Measurements from ENCODE around the gene BATF3. TPM values are rescaled to one million over a fixed set of nuclear protein-coding genes. Genes with fewer than 3 reads are reported as not detected.

BATF3 gene
- total RNA-seq, 4 donors from 2014 or later, result 0.25 TPM; not detected in 3

DNA sequence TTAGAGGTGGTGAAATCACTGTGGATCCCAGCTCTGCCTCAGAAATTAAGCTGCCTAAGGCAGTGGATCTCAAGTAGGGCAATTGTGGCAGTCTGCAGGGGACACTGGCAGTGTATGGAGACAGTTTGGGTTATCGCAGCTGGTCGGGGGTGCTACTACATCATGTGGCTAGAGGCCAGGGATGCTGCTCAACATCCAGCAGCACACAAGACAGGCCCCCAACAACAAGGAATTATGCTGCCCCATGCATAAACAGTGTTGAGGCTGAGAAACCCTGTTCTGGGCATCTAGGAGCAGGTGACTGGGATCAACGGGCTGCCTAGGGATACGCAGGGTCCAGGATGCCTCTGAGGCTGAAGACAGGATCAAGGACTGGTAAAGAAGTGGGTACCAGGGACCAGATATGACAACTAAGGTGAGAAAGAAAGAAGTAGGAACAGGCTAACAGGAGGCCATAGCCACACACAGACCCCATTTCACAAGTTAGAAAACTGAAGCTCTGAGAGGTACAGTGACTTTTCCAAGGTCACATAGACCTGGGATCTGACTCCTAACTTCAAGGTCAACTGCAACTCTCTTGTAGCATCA is 8.7 kb downstream of the BATF3 start:
- Histone ChIP-seq H3K27me3 (peaks cover 3% of the 10 kb centered on the region), H3K4me3 (no peak overlapping the region), H3K4me1 (no peaks in the 10 kb centered on the region), H3K36me3 (no peaks in the 10 kb centered on the region), H3K27ac (no peak overlapping the region), H3K9me3 (no peaks in the 10 kb centered on the region)
- no peak for TF ChIP-seq POLR2A (IDR thresholded peaks at IDR 0.05)
- TF ChIP-seq, protein P1, sequence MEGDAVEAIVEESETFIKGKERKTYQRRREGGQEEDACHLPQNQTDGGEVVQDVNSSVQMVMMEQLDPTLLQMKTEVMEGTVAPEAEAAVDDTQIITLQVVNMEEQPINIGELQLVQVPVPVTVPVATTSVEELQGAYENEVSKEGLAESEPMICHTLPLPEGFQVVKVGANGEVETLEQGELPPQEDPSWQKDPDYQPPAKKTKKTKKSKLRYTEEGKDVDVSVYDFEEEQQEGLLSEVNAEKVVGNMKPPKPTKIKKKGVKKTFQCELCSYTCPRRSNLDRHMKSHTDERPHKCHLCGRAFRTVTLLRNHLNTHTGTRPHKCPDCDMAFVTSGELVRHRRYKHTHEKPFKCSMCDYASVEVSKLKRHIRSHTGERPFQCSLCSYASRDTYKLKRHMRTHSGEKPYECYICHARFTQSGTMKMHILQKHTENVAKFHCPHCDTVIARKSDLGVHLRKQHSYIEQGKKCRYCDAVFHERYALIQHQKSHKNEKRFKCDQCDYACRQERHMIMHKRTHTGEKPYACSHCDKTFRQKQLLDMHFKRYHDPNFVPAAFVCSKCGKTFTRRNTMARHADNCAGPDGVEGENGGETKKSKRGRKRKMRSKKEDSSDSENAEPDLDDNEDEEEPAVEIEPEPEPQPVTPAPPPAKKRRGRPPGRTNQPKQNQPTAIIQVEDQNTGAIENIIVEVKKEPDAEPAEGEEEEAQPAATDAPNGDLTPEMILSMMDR (IDR thresholded peaks at IDR 0.05), result no peak
- DNase-seq (ENCODE audit: low spot score in 2 of 2), result peak in 1 of 2 donors; percentile 41
- 98% methylated on average over 4 of the region's 4 CpGs for WGBS

DNA sequence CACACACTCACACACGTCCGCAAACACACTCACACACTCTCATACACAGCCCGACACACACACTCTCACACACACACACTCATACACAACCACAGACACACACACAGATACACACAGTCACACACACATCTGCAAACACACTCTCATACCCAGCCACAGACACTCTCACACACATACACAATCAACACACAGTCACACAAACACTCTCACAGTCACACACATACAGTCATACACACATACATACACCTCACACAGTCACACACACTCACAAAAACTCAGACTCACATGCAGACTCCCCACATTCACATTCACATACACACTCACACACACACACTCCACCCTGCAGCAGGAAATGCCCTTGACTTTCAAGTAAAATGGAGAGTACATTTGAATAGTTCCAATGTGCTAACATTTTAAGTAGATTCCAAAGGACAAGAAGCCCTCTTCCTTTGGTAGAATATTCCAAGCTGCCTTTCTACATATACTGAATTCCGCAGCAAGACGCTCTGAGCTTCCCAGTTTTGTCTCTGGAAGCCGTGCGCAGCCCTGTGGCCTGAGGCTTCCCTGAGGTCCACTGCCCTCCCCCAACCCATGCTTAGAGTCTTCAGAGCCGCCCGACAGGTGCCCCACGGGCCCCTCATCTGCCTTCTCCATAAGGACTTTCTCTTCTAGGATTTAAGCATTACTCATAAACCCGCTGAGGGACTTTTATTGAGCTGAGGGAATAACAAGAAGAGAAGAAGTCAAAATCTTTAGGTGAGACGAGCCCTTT is 9.7 kb downstream of the BATF3 start:
- Histone ChIP-seq H3K27ac (no peak overlapping the region), H3K4me3 (no peak overlapping the region), H3K9me3 (no peaks in the 10 kb centered on the region), H3K36me3 (no peaks in the 10 kb centered on the region), H3K4me1 (no peaks in the 10 kb centered on the region), H3K27me3 (peaks cover 3% of the 10 kb centered on the region)
- WGBS, result 86% methylated on average over 12 of the region's 12 CpGs
- DNase-seq (ENCODE audit: low spot score in 2 of 2), result peak in 1 of 2 donors; percentile 38
- TF ChIP-seq, protein P1 (IDR thresholded peaks at IDR 0.05), result no peak

DNA sequence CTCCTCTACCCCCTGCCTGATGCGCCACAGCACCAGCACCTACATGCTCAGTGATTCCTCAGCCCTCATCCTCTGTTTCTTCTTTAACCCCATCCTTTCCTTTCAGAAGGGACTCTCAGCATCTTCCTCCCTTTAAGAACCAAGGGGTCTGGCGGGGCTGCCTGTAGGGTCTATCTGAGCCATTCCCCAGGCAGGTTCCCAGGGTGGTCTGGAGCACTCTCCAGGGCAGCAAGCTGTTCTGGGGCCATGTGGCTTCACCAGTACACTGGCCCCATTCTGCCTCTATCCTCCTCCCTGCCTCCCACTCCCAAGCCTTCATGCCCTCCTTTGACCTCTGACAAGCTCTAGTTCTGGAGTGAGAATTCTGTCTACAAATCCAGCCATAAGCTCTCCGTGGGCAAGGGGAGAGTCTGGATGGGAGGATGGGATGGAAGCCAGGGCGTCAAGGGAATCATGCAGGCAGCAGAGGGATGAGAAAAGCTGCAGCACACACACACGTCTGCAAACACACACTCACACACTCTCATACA is 10.4 kb downstream of the BATF3 start:
- Histone ChIP-seq H3K4me3 (no peak overlapping the region), H3K36me3 (no peaks in the 10 kb centered on the region), H3K27ac (no peak overlapping the region), H3K4me1 (no peaks in the 10 kb centered on the region), H3K9me3 (no peaks in the 10 kb centered on the region), H3K27me3 (peaks cover 3% of the 10 kb centered on the region)
- no peak for TF ChIP-seq POLR2AphosphoS5 (IDR thresholded peaks at IDR 0.05)
- TF ChIP-seq EP300 (IDR thresholded peaks at IDR 0.05), result no peak
- TF ChIP-seq, protein P1 (IDR thresholded peaks at IDR 0.05), result no peak
- TF ChIP-seq POLR2A (IDR thresholded peaks at IDR 0.05), result no peak
- WGBS, result 82% methylated on average over 5 of the region's 5 CpGs
- DNase-seq (ENCODE audit: low spot score in 2 of 2), result peak in 1 of 2 donors; percentile 23

DNA sequence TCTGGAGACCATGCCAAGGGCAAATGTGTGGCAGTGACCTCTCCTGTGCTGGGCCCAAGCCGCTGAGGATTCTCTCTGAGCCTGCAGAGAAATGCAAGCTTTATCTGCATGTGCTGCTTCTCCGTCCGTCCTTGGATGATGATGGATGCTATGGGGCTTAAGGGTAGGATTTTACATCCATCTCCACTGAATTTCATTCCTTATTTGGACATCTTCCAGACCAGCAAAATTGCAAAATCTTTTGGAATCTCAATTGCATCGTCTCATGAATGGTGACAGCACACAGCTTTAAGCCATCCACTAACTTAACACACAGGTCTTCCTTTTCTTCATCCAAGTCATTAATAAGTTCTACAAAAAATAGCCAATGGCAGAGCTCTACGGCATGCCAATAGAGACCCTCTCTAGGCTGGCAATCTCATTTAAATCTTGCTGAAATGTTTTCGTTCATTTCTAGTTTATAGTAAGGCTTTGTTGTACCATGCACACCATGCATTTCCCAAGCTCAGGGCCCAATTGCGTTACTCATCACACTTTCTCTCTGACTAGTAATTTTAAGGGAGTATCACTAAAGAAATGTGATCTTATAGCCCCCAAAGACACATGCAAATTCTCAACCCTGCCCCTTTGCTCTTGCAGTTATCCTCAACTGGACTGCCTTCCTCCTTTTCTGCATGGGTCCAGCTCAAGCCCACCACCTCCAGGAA is 11.1 kb downstream of the BATF3 start:
- Histone ChIP-seq H3K27me3 (peaks cover 3% of the 10 kb centered on the region), H3K4me3 (no peak overlapping the region), H3K4me1 (no peaks in the 10 kb centered on the region), H3K27ac (no peak overlapping the region), H3K36me3 (no peaks in the 10 kb centered on the region), H3K9me3 (no peaks in the 10 kb centered on the region)
- DNase-seq (ENCODE audit: low spot score in 2 of 2), result peak in 1 of 2 donors; percentile 8
- WGBS, result 78% methylated on average over 7 of the region's 7 CpGs
- TF ChIP-seq POLR2A (IDR thresholded peaks at IDR 0.05), result no peak
- TF ChIP-seq EP300 (IDR thresholded peaks at IDR 0.05), result no peak
- TF ChIP-seq, protein P1 (IDR thresholded peaks at IDR 0.05), result no peak
- TF ChIP-seq POLR2AphosphoS5 (IDR thresholded peaks at IDR 0.05), result no peak

DNA sequence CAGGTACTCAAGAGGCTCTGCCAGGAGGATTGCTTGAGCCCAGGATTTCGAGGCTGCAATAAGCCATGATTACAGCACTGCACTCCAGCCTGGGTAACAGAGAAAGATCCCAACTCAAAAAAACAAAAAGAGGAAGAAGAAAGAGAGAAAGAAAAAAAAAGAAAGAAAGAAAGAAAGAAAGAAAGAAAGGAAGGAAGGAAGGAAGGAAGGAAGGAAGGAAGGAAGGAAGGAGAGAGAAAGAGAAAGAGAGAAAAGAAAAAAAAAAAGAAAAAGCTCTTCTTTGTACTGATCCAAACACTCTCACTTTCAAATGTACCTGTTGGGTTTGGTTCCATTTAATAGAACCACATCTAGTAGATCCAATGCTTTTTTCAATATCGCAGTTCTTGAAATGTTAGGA is 11.8 kb downstream of the BATF3 start:
- Histone ChIP-seq H3K27me3 (peaks cover 3% of the 10 kb centered on the region), H3K9me3 (no peaks in the 10 kb centered on the region), H3K4me1 (no peaks in the 10 kb centered on the region), H3K4me3 (no peak overlapping the region), H3K36me3 (no peaks in the 10 kb centered on the region), H3K27ac (no peak overlapping the region)
- 88% methylated on average over 2 of the region's 2 CpGs for WGBS
- TF ChIP-seq POLR2A (IDR thresholded peaks at IDR 0.05) (no peak), POLR2AphosphoS5 (IDR thresholded peaks at IDR 0.05) (no peak), EP300 (IDR thresholded peaks at IDR 0.05) (no peak)
- DNase-seq (ENCODE audit: low spot score in 2 of 2), result peak in 1 of 2 donors; percentile 4
